Activated gamma-delta T cell treated with Interleukin-2 at 50 U/mL for 16 hours (primary cell): ENCODE data around the gene DLEU7.

ENCODE experiments used
- DNase-seq: peaks from one replicate; pipeline ENCODE4 v3.0.0-alpha.2; 2020

DLEU7 gene

DNA sequence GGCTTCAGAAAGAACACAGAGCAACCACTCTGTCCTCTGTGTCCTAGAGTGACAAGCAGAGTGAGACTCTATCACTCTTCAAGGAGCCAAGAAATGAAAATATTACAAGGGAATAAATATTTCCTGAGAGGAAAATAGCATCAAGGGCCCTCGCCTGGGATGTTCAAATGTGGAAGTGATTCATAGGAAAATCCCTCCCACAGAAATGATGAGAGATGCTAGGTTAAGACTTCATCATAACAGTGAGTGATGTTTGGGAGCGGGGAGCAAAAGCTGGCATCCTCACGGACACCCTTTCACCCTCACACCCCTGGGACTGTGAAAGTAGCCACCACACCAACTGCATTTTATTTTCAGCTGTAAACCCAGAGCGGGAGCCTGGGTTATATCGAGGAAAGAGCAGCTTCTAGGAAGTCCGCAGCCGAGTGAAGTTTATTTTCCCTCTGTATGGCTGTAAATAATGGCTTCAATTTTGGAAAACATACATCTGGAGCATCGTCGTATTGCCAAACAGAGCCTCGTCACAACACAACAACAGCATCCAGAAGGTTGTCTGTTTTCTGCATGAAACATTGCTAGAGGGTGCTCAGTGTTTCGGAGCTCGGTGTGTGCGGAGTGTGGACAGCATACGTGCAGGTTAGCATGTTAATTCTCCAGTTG is 54.8 kb downstream of the DLEU7 start:
- DNase-seq, result no peak

DNA sequence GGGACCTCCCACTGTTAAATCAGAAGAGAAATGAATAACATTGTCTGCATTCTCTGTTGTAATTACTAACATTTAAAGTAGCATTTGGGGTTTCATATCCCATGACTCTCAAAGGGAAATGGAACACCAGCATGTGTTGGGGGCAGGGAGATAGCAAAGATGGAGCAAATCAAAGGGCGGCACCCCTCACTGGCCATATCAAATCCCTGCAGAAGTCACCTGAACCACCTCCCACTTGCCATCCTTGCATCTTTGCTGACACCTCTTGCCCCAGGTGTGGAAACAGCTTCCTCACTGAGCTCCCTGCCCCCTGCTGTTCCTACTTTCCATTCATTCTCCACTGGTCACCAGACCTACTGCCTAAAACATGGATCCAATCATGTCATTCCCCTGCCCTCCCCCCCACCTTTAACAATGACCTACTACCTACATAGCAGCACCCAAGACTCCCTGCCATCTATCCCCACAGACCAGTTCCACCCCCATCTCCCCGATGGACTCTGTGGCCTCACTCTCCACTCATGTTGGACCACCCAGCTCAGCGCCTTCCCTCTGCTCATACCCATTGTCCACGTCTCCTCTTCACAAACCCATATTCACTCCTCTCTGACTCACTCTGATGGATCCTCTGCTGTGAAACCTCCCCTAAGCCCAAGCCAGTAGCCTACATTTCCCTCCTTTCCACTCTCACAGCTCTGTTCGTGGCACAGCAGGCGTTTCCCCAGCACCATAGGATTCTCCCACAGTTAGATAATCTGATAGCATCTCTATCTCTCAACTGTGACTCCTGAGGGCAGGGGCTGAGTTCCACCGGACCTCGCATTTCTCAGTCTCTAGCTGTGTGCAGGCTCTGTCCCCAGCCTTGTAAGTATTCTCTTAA is 55.9 kb downstream of the DLEU7 start:
- DNase-seq, result no peak

DNA sequence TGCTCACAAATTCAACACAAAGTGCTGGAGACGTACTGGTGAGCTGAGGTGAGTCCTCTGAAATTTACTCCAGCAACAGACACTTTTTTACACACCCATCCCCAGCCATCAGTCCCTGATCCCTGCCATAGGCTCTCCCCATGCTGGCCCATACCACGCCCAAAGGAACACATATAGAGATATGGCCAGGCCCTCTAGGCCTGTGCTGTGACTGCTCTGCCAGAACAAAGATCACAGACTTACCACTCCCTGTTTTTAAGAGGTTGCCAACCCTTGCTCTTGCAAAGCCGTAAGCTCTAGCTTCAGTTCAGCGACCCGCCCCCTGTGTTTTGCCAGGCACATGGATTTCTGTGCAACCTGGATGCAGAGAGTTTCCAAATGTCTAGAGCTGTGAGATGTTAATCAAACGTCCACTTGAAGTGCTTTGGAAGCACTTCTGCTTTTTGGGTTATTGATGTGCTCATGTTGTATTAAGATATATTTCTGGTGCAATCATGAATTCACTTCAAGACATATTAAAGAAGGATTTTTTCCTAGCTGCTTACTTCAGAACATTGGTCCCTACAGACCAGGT is 59.7 kb downstream of the DLEU7 start:
- no peak for DNase-seq

DNA sequence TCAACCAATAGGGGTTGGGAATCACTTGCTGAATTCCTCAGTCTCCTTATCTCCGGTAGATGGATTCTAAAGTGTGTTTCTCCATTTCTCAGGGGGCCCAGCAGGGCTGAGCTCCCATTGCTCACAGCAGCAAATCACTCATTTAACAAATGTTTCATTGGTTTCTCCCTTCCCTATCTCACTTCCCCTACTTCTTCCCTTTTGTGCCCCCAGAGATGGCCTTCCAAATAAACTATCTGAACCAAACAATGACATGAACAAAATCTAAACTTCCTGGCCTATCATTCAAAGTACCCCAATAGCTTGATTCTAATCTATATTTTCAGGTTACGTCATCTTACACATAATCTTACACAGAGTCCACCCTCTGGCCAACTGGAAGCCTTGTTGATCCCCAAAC is 60.4 kb downstream of the DLEU7 start:
- DNase-seq, result no peak

DNA sequence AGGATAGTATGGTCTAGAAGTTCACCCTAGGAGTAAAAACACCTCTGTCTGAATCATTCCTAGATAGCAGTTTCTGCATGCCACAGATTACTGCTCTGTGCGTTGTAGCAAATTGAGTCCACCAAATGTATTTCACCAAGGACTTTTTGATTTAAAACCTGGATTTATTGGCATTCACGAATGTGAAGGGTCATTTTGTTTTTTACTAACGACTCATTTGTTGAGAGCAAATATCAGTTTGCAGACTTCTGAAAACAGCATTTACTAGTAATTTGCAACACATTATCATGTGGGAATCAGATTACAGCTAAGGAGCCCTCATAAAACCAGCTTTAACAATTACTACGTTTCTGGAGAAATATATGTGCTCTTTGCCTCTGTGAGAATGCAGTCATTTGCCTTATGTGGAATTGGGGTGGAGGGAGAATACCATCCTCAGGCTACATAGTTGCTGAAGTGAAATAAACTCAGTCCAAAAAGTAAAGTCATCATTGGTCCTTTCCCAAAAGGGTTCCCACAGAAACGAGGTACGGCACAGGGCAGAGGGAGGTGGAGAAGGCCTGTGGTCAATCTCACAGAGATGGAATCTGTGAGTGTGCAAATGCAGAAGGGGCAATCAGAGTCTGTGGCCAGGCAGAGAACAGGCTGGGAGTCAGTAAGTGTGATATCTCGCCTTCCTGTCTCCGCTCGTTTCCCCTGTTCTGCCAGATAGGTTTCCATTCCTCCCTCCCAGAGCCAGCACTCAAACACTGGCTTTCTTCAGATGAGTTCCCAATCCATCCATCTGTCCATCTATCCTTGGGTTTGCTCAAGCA is 63.1 kb downstream of the DLEU7 start:
- DNase-seq, result no peak

DNA sequence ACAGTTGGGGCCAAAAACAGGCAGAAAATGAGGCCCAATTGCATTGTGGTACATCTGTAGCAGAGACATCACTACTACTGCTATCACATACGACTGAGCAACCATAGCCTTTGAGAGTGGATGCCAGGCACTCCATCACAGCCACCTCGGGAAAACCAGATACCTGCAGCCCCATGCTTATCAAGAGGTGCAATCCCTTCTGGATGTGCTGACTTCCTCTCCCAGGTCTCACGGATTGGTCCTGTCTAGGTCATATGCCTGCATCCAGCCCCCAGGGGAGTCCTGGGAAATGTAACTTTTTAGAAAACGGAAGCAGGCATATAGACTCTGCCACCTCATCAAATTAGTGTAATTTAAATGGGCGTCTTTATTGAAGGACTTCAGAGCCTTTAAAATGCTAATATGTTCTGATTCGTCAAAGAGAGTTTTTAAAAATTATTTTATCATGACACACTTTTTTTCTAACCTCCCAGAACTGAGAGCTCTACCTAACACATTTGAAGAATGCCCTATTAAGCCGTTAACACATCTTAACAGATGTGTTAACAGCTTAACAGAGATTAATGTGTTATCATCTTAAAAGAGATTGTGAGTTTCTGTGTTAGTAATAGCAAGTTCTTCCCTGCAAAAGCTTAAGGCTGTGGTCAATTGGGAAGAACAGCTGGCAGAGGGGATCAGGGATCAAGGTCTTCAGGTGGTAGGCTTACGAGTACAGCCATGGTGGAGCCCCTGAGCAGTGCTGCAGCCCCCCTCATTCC is 63.9 kb downstream of the DLEU7 start:
- no peak for DNase-seq
